GM12878 (cell line): ENCODE measurements around the gene ZNF189. TPM values are rescaled to one million over a fixed set of nuclear protein-coding genes. Genes with fewer than 3 reads are reported as not detected.

Source experiments
- ATAC-seq: fragments of 200-7000 bp; cut with Tn5 transposase; 3 replicates; pipeline ENCODE4 v1.9.1; 2020; ENCODE audit warnings: mild to moderate bottlenecking, moderate library complexity
- BruUV-seq: library from RNA; stranded (reverse); fragments of 400-500 nt; replicated peaks from 2 replicates; lab custom pipeline; 2021; lab: Mats Ljungman, UMichigan
- CTCF ChIA-PET: fragments of 300-600 bp; sonication (Branson Sonifier 250); formaldehyde crosslinking; extraction: SDS; loops from one replicate; lab custom pipeline; 2021; ENCODE audit warnings: inconsistent platforms; lab: Yijun Ruan, JAX
- POLR2A ChIA-PET: fragments of 350-600 bp; formaldehyde crosslinking; extraction: SDS; loops from one replicate; lab custom pipeline; 2021; ENCODE audit warnings: inconsistent platforms; lab: Charles Lee
- RAD21 ChIA-PET: fragments of 300-600 bp; sonication (Branson Sonifier 250); formaldehyde crosslinking; loops from one replicate; lab custom pipeline; 2023; ENCODE audit warnings: antibody characterized with exemption; ENCODE audit not compliant: unreplicated experiment; lab: Charles Lee
- SMC1A ChIA-PET: fragments of 300-600 bp; sonication (Branson Sonifier 250); formaldehyde crosslinking; loops from one replicate; lab custom pipeline; 2023; ENCODE audit not compliant: unreplicated experiment, uncharacterized antibody; lab: Charles Lee
- DNase-seq: peaks from one replicate; pipeline ENCODE4 v3.0.0-alpha.2; 2011; ENCODE audit warnings: low read depth, low spot score
- FAIRE-seq: peaks from 3 replicates; lab custom pipeline; 2011; peaks lifted over from hg19 to GRCh38; lab: Jason Lieb, UNC
- H2AFZ ChIP-seq: 2 replicates; pipeline ENCODE4 v1.6.0; 2011; ENCODE audit warnings: low read depth, low read length, control low read depth; ENCODE audit not compliant: control insufficient read depth
- H3K27ac ChIP-seq: 2 replicates; pipeline ENCODE4 v1.5.1; 2011; ENCODE audit warnings: control low read depth; ENCODE audit not compliant: control insufficient read depth, insufficient read depth
- H3K27me3 ChIP-seq, 2 experiments: replicated peaks in 1 of 2; 2 replicates each; pipeline versions ENCODE4 v1.6.0 to v1.6.1; 2011; ENCODE audit warnings: low read length in 1 of 2; ENCODE audit not compliant: control insufficient read depth in 2 of 2, insufficient read depth in 2 of 2
- H3K36me3 ChIP-seq, 2 experiments: 2 replicates each; pipeline ENCODE4 v1.5.1; 2011; ENCODE audit warnings: low read length in 1 of 2; ENCODE audit not compliant: control insufficient read depth in 2 of 2, insufficient read depth in 2 of 2
- H3K4me1 ChIP-seq: 2 replicates; pipeline ENCODE4 v1.6.1; 2011; ENCODE audit warnings: mild to moderate bottlenecking, low read length, moderate library complexity, mixed read lengths; ENCODE audit not compliant: control insufficient read depth, insufficient read depth
- H3K4me2 ChIP-seq: 2 replicates; pipeline ENCODE4 v1.6.0; 2011; ENCODE audit warnings: control low read depth; ENCODE audit not compliant: control insufficient read depth, insufficient read depth
- H3K4me3 ChIP-seq: fragments of 200-600 bp; sonication (generic); 2 replicates; pipeline ENCODE4 v1.5.1; 2016
- H3K79me2 ChIP-seq: 2 replicates; pipeline ENCODE4 v1.6.0; 2011; ENCODE audit warnings: low read length; ENCODE audit not compliant: control insufficient read depth, insufficient read depth
- H3K9ac ChIP-seq: 2 replicates; pipeline ENCODE4 v1.8.0; 2011; ENCODE audit warnings: low read length, control low read depth, mixed read lengths; ENCODE audit not compliant: control insufficient read depth, insufficient read depth
- H3K9me3 ChIP-seq: replicated peaks from 3 replicates; pipeline ENCODE4 v1.5.1; 2011; ENCODE audit warnings: mild to moderate bottlenecking, low read length; ENCODE audit not compliant: control insufficient read depth, insufficient read depth
- H4K20me1 ChIP-seq: 2 replicates; pipeline ENCODE4 v1.6.0; 2011; ENCODE audit not compliant: control insufficient read depth, insufficient read depth
- CBX5 ChIP-seq: sonication (generic); IDR thresholded peaks from 2 replicates; pipeline ENCODE4 v1.6.1; 2016; ENCODE audit warnings: low read depth, moderate library complexity, mild to moderate bottlenecking, inconsistent platforms
- CREM ChIP-seq: IDR thresholded peaks from 2 replicates; pipeline ENCODE4 v1.6.1; 2014; ENCODE audit warnings: antibody characterized with exemption, low read depth
- KDM1A ChIP-seq: fragments of 200-600 bp; sonication (generic); IDR thresholded peaks from 2 replicates; pipeline ENCODE4 v1.6.1; 2016; ENCODE audit warnings: borderline replicate concordance
- MTA2 ChIP-seq: fragments of 450-650 bp; IDR thresholded peaks from 2 replicates; pipeline ENCODE4 v1.6.1; 2016; ENCODE audit warnings: low read depth, mild to moderate bottlenecking, moderate library complexity
- NFYB ChIP-seq: IDR thresholded peaks from 2 replicates; pipeline ENCODE4 v1.6.1; 2011; ENCODE audit warnings: low read depth, mild to moderate bottlenecking, low read length, improper control_type of control experiment, moderate library complexity; ENCODE audit not compliant: insufficient read depth
- NR2C1 ChIP-seq: fragments of 450-650 bp; IDR thresholded peaks from 2 replicates; pipeline ENCODE4 v1.6.1; 2017; ENCODE audit warnings: antibody characterized with exemption, mild to moderate bottlenecking, moderate library complexity
- NRF1 ChIP-seq: conservative IDR thresholded peaks from 2 replicates; pipeline ENCODE4 v1.6.1; 2011; ENCODE audit warnings: mild to moderate bottlenecking, low read depth, low read length, improper control_type of control experiment
- TAF1 ChIP-seq: IDR thresholded peaks from 2 replicates; pipeline ENCODE4 v1.6.1; 2011; ENCODE audit warnings: mild to moderate bottlenecking, low read depth, low read length, borderline replicate concordance
- TBL1XR1 ChIP-seq: IDR thresholded peaks from 2 replicates; pipeline ENCODE4 v1.6.1; 2012; ENCODE audit warnings: low read depth, low read length, improper control_type of control experiment
- ZNF207 ChIP-seq: fragments of 450-650 bp; IDR thresholded peaks from 2 replicates; pipeline ENCODE4 v1.6.1; 2014; ENCODE audit warnings: antibody characterized with exemption, mild to moderate bottlenecking, borderline replicate concordance
- ZNF24 ChIP-seq: fragments of 450-650 bp; IDR thresholded peaks from 2 replicates; pipeline ENCODE4 v1.6.1; 2017; ENCODE audit warnings: antibody characterized with exemption, mild to moderate bottlenecking
- WGBS: methylation state at CpG from one replicate; pipeline ENCODE4 v1.1.6; 2016; ENCODE audit warnings: low lambda C conversion rate; ENCODE audit not compliant: insufficient replicate concordance, insufficient coverage; ENCODE audit errors: missing lambda C conversion rate; 5-methylcytosine and 5-hydroxymethylcytosine counted together
- in situ Hi-C: fragments of 300-500 bp; cut with MboI; formaldehyde crosslinking; loops from 9 replicates; pipeline ENCODE4 v1.14.3; 2018; ENCODE audit warnings: mixed read lengths
- intact Hi-C: fragments of 100-400 bp; cut with micrococcal nuclease; formaldehyde crosslinking; loops from one replicate; pipeline ENCODE4 v1.14.2; 2022; ENCODE audit not compliant: unreplicated experiment
- polyA plus RNA-seq, 11 experiments: library from polyadenylated mRNA; depleted of rRNA in 4 of 11; unstranded in 6 of 11; stranded (reverse) in 5 of 11; fragments of >200 nt; fragmentation: Nextera tagmentation in 4 of 11; fragmentation: Illumina TruSeq in 1 of 11; extraction: Ambion mirVana in 4 of 11; extraction: Trizol in 1 of 11; gene quantifications; 1 replicate in 1 of 11; 2 replicates in 10 of 11; pipeline versions ENCODE4 v1.2.1 to v1.2.3, GENCODE V29; 2011 to 2016; ENCODE audit warnings: inconsistent platforms in 2 of 11, missing spikeins in 2 of 11, low read depth in 1 of 11
- total RNA-seq, 4 experiments: library from RNA; depleted of rRNA in 3 of 4; stranded (reverse); fragments of >200 nt in 3 of 4; fragmentation: Illumina TruSeq in 1 of 4; extraction: Trizol in 1 of 4; gene quantifications; 2 replicates each; pipeline versions ENCODE4 v1.2.1 to v1.2.3, GENCODE V29; 2013 to 2021
- TF ChIP-seq, protein P1 (sequence below): fragments of 150-350 bp; IDR thresholded peaks from 2 replicates; pipeline ENCODE4 v1.6.1; 2016; ENCODE audit warnings: low read depth, low read length
- TF ChIP-seq, protein P2 (sequence below): fragments of 450-650 bp; conservative IDR thresholded peaks from 2 replicates; pipeline ENCODE4 v1.6.1; 2017; ENCODE audit warnings: mild to moderate bottlenecking, moderate library complexity
- TF ChIP-seq, protein P3 (sequence below): fragments of 450-650 bp; IDR thresholded peaks from 2 replicates; pipeline ENCODE4 v1.6.1; 2017; ENCODE audit warnings: mild to moderate bottlenecking, moderate library complexity
- TF ChIP-seq, protein P4 (sequence below): IDR thresholded peaks from 2 replicates; pipeline ENCODE4 v1.6.1; 2011; ENCODE audit warnings: low read depth, mild to moderate bottlenecking, low read length, moderate library complexity, borderline replicate concordance; ENCODE audit errors: extremely low read depth

Gene ZNF189
- total and polyA plus RNA-seq, 10 of the 15 experiments (the other 5 are each of a cell fraction or from before 2014, with no cell fraction given), result 3.1 to 12.3 (median 7.4) TPM

DNA sequence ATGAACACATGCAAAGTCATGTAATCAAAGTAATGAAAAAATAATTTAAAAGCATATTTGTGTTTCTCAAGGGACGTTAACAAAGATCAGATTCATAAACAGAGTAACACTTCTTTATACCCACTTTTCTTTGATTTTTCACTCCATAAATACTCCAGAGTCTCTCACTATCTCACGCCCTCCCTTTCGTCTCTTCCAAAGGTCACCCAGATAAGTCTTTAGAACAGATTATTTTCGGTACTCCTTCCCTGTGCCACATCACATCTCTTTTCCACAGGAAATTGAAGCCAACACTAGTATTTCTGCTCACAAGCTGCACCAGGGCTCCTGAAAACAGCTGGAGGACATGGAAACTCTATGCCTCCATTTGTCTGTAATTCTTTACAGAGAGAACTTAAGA lies 52.3 kb downstream of the ZNF189 start:
- DNase-seq, result no peak
- BruUV-seq, result no TSS peak
- TF ChIP-seq ZNF24 (no peak), NRF1 (no peak), CBX5 (no peak), MTA2 (no peak), TAF1 (no peak), NFYB (no peak), KDM1A (no peak), CREM (no peak), ZNF207 (no peak), NR2C1 (no peak), TBL1XR1 (no peak)
- TF ChIP-seq, protein P1, sequence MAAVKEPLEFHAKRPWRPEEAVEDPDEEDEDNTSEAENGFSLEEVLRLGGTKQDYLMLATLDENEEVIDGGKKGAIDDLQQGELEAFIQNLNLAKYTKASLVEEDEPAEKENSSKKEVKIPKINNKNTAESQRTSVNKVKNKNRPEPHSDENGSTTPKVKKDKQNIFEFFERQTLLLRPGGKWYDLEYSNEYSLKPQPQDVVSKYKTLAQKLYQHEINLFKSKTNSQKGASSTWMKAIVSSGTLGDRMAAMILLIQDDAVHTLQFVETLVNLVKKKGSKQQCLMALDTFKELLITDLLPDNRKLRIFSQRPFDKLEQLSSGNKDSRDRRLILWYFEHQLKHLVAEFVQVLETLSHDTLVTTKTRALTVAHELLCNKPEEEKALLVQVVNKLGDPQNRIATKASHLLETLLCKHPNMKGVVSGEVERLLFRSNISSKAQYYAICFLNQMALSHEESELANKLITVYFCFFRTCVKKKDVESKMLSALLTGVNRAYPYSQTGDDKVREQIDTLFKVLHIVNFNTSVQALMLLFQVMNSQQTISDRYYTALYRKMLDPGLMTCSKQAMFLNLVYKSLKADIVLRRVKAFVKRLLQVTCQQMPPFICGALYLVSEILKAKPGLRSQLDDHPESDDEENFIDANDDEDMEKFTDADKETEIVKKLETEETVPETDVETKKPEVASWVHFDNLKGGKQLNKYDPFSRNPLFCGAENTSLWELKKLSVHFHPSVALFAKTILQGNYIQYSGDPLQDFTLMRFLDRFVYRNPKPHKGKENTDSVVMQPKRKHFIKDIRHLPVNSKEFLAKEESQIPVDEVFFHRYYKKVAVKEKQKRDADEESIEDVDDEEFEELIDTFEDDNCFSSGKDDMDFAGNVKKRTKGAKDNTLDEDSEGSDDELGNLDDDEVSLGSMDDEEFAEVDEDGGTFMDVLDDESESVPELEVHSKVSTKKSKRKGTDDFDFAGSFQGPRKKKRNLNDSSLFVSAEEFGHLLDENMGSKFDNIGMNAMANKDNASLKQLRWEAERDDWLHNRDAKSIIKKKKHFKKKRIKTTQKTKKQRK, result no peak
- TF ChIP-seq, protein P2, sequence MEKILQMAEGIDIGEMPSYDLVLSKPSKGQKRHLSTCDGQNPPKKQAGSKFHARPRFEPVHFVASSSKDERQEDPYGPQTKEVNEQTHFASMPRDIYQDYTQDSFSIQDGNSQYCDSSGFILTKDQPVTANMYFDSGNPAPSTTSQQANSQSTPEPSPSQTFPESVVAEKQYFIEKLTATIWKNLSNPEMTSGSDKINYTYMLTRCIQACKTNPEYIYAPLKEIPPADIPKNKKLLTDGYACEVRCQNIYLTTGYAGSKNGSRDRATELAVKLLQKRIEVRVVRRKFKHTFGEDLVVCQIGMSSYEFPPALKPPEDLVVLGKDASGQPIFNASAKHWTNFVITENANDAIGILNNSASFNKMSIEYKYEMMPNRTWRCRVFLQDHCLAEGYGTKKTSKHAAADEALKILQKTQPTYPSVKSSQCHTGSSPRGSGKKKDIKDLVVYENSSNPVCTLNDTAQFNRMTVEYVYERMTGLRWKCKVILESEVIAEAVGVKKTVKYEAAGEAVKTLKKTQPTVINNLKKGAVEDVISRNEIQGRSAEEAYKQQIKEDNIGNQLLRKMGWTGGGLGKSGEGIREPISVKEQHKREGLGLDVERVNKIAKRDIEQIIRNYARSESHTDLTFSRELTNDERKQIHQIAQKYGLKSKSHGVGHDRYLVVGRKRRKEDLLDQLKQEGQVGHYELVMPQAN, result no peak
- TF ChIP-seq, protein P3, sequence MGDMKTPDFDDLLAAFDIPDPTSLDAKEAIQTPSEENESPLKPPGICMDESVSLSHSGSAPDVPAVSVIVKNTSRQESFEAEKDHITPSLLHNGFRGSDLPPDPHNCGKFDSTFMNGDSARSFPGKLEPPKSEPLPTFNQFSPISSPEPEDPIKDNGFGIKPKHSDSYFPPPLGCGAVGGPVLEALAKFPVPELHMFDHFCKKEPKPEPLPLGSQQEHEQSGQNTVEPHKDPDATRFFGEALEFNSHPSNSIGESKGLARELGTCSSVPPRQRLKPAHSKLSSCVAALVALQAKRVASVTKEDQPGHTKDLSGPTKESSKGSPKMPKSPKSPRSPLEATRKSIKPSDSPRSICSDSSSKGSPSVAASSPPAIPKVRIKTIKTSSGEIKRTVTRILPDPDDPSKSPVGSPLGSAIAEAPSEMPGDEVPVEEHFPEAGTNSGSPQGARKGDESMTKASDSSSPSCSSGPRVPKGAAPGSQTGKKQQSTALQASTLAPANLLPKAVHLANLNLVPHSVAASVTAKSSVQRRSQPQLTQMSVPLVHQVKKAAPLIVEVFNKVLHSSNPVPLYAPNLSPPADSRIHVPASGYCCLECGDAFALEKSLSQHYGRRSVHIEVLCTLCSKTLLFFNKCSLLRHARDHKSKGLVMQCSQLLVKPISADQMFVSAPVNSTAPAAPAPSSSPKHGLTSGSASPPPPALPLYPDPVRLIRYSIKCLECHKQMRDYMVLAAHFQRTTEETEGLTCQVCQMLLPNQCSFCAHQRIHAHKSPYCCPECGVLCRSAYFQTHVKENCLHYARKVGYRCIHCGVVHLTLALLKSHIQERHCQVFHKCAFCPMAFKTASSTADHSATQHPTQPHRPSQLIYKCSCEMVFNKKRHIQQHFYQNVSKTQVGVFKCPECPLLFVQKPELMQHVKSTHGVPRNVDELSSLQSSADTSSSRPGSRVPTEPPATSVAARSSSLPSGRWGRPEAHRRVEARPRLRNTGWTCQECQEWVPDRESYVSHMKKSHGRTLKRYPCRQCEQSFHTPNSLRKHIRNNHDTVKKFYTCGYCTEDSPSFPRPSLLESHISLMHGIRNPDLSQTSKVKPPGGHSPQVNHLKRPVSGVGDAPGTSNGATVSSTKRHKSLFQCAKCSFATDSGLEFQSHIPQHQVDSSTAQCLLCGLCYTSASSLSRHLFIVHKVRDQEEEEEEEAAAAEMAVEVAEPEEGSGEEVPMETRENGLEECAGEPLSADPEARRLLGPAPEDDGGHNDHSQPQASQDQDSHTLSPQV, result no peak
- TF ChIP-seq, protein P4, sequence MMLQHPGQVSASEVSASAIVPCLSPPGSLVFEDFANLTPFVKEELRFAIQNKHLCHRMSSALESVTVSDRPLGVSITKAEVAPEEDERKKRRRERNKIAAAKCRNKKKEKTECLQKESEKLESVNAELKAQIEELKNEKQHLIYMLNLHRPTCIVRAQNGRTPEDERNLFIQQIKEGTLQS, result no peak

More for the DNA sequence above, 52.3 kb downstream of the ZNF189 start:
- Histone ChIP-seq H3K9ac (no peak overlapping the region), H2AFZ (no peak overlapping the region), H3K4me1 (no peaks in the 10 kb centered on the region), H3K9me3 (no peaks in the 10 kb centered on the region; the same call in 2 of the 3 replicates), H4K20me1 (no peaks in the 10 kb centered on the region), H3K4me2 (no peak overlapping the region), H3K27me3 (peaks cover 0 to 3% of the 10 kb centered on the region in 2 experiments; a peak in 2 of 4 replicates), H3K36me3 (no peaks in the 10 kb centered on the region), H3K79me2 (no peaks in the 10 kb centered on the region), H3K27ac (no peak overlapping the region), H3K4me3 (no peak overlapping the region)
- intact Hi-C loops (no loop called here), in situ Hi-C loops (no loop called here)
- no peak for ATAC-seq
- ChIA-PET POLR2A (no interaction called here), CTCF (interaction anchor here (1.1 kb wide), 1 partner anchor 8 kb away, joined by 4 read pairs; no protein-coding TSS in a partner anchor), SMC1A (interaction anchor here (0.6 to 1.4 kb wide), 2 partner anchors 48 to 79 kb away, joined by 3 read pairs; no protein-coding TSS in a partner anchor), RAD21 (no interaction called here)
- no peak for FAIRE-seq
- WGBS, result 11% methylated on average over 4 of the region's 4 CpGs
